ENCODE data around the gene DNAJC18.

- TF ChIP-seq CTCF (IDR thresholded peaks at IDR 0.05) (no peak), POLR2A (IDR thresholded peaks at IDR 0.05) (no peak)
Measured at GRCh38 chr5:139458580-139459407, 19.5 kb upstream of the DNAJC18 start.
